Measurements from ENCODE around the gene CDC6.

The CDC6 gene

DNA sequence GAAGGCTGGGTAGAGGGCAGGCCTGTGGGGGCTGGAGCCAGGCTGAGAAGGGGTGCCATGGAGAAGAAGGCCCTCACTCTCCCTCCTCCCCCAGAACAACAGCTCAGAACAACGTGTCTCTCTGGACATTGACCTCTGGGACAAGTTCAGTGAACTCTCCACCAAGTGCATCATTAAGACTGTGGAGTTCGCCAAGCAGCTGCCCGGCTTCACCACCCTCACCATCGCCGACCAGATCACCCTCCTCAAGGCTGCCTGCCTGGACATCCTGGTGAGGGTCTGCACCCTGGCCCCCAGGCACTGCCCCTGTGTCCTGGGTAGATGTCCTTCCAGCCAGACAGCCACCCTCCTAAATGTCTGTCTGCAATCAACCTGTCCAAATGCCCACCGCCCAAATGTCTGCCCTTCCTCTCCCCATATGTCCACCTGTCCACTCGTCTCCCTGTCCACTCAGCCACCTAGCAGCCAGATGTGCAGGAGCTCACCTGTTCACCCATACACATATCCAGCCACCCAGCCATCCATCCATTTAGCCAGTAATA lies 64.6 kb downstream of the CDC6 start:
- DNase-seq (ENCODE audit: low read depth), result no peak

DNA sequence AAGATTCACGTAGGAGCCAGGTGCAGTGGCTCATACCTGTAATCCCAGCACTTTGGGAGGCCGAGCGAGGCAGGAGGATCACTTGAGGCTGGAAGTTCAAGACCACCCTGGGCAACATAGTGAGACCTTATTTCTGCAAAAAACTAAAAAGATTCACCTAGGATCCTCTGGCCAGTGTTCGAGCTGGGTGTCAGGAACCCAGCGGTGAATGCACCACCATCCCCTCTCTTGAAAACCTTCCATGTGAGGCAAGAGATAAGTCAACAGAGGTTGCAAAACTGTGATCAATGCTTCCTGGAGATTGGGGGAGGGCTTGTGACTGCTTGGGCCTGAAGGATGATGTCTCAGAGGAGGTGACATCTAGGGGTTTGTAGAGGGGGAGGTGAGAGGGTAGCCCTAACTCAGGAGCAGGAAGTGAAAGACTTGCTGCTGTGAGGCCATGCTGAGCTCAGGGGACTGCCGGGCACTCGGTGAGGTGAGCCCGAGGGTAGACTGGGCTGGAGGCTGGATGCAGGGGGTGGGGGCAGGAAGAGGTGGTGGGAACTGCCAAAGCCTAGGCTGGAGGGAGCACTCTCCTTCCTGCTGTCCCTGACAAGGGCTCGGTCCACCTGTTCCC lies 65.2 kb downstream of the CDC6 start:
- DNase-seq (ENCODE audit: low read depth), result no peak

Measured in stromal cell of bone marrow (primary cell).